NCI-H2171 (cell line): ENCODE measurements around the gene TRAM2.
A peak's percentile ranks its signal among the peaks of the same experiment; 100 is the strongest.

Experiments
- DNase-seq: peaks from one replicate; lab custom pipeline; 2025; lab: John Stamatoyannopoulos, UW

Gene TRAM2

GRCh38 chr6:52527436-52527835 lies 49.4 kb downstream of the TRAM2 start:
- DNase-seq = no peak

- DNase-seq = no peak
Measured at GRCh38 chr6:52526634-52527033, 50.2 kb downstream of the TRAM2 start.

- no peak for DNase-seq
Measured at GRCh38 chr6:52524918-52525317, 51.9 kb downstream of the TRAM2 start.

- DNase-seq = no peak
Measured at GRCh38 chr6:52523378-52524142, 53.3 kb downstream of the TRAM2 start.

GRCh38 chr6:52522655-52523054 lies 54.2 kb downstream of the TRAM2 start:
- no peak for DNase-seq

GRCh38 chr6:52522151-52522626 lies 54.7 kb downstream of the TRAM2 start:
- DNase-seq = no peak

- no peak for DNase-seq
Measured at GRCh38 chr6:52519618-52520017, 57.2 kb downstream of the TRAM2 start.

GRCh38 chr6:52518279-52518945 lies 58.4 kb downstream of the TRAM2 start:
- DNase-seq = no peak

- DNase-seq = peak; percentile 13
Measured at GRCh38 chr6:52517502-52518278, 59.2 kb downstream of the TRAM2 start.

GRCh38 chr6:52516943-52517342 lies 59.9 kb downstream of the TRAM2 start:
- no peak for DNase-seq

- DNase-seq = no peak
Measured at GRCh38 chr6:52516269-52516668, 60.6 kb downstream of the TRAM2 start.

GRCh38 chr6:52515219-52515960 lies 61.5 kb downstream of the TRAM2 start:
- DNase-seq = no peak

GRCh38 chr6:52514514-52514913 lies 62.3 kb downstream of the TRAM2 start:
- DNase-seq = no peak

GRCh38 chr6:52513896-52514295 lies 63.0 kb downstream of the TRAM2 start:
- no peak for DNase-seq

GRCh38 chr6:52513464-52513863 lies 63.4 kb downstream of the TRAM2 start:
- no peak for DNase-seq

GRCh38 chr6:52512199-52512598 lies 64.7 kb downstream of the TRAM2 start:
- no peak for DNase-seq

- no peak for DNase-seq
Measured at GRCh38 chr6:52511572-52512151, 65.2 kb downstream of the TRAM2 start.

GRCh38 chr6:52511163-52511562 lies 65.7 kb downstream of the TRAM2 start:
- no peak for DNase-seq

- DNase-seq = no peak
Measured at GRCh38 chr6:52510213-52510562, 66.7 kb downstream of the TRAM2 start.

- DNase-seq = no peak
Measured at GRCh38 chr6:52509281-52510212, 67.3 kb downstream of the TRAM2 start.
